IMR-90 (cell line): Measurements from ENCODE around the gene ERGIC2. TPM values are rescaled to one million over a fixed set of nuclear protein-coding genes. Genes with fewer than 3 reads are reported as not detected.

Experiments used
- ATAC-seq: fragments of 200-7000 bp; cut with Tn5 transposase; 2 replicates; pipeline ENCODE4 v1.9.1; 2020; ENCODE audit warnings: low read depth, mild to moderate bottlenecking, moderate library complexity
- BruUV-seq: library from RNA; stranded (reverse); fragments of 400-500 nt; replicated peaks from 2 replicates; lab custom pipeline; 2021; lab: Mats Ljungman, UMichigan
- CTCF ChIA-PET: fragments of 300-600 bp; formaldehyde crosslinking; extraction: SDS; loops from one replicate; lab custom pipeline; 2021; ENCODE audit warnings: antibody characterized with exemption; lab: Yijun Ruan, JAX
- POLR2A ChIA-PET: fragments of 300-600 bp; sonication (Branson Sonifier 250); formaldehyde crosslinking; loops from one replicate; lab custom pipeline; 2022; ENCODE audit warnings: antibody characterized with exemption; ENCODE audit not compliant: unreplicated experiment; lab: Charles Lee
- DNase-seq: peaks from one replicate; pipeline ENCODE4 v3.0.0; 2013
- H2AFZ ChIP-seq: replicated peaks from 2 replicates; pipeline ENCODE3; 2013; ENCODE audit warnings: low read length, mild to moderate bottlenecking; ENCODE audit not compliant: poor library complexity
- H2AK5ac ChIP-seq: 2 replicates; pipeline ENCODE4 v1.6.1; 2013; ENCODE audit warnings: low read depth, low read length, inconsistent platforms
- H2AK9ac ChIP-seq: replicated peaks from 2 replicates; pipeline ENCODE3; 2013; ENCODE audit warnings: mild to moderate bottlenecking, low read depth, low read length, moderate library complexity; ENCODE audit not compliant: poor library complexity
- H2BK120ac ChIP-seq: 2 replicates; pipeline ENCODE4 v1.6.1; 2013; ENCODE audit warnings: low read depth, low read length, inconsistent platforms
- H2BK15ac ChIP-seq: 3 replicates; pipeline ENCODE4 v1.6.1; 2013; ENCODE audit warnings: low read depth, low read length, inconsistent platforms
- H2BK20ac ChIP-seq: 2 replicates; pipeline ENCODE4 v1.6.1; 2013; ENCODE audit warnings: low read depth, mild to moderate bottlenecking, inconsistent platforms, low read length, moderate library complexity
- H2BK5ac ChIP-seq: 2 replicates; pipeline ENCODE4 v1.6.1; 2013; ENCODE audit warnings: mild to moderate bottlenecking, low read depth, low read length, inconsistent platforms; ENCODE audit not compliant: poor library complexity, severe bottlenecking
- H3K14ac ChIP-seq: replicated peaks from 2 replicates; pipeline ENCODE4 v1.6.1; 2013; ENCODE audit warnings: low read depth, low read length, inconsistent platforms
- H3K18ac ChIP-seq: 2 replicates; pipeline ENCODE4 v1.6.1; 2013; ENCODE audit warnings: low read depth, low read length, control low read depth
- H3K23ac ChIP-seq: 2 replicates; pipeline ENCODE4 v1.6.1; 2013; ENCODE audit warnings: low read depth, low read length, inconsistent platforms
- H3K27ac ChIP-seq: 2 replicates; pipeline ENCODE4 v1.5.1; 2013; ENCODE audit warnings: mild to moderate bottlenecking, control low read depth, low read length; ENCODE audit not compliant: insufficient read depth
- H3K27me3 ChIP-seq: 2 replicates; pipeline ENCODE4 v1.6.1; 2013; ENCODE audit warnings: low read length; ENCODE audit not compliant: control insufficient read depth, insufficient read depth
- H3K36me3 ChIP-seq: 2 replicates; pipeline ENCODE4 v1.6.1; 2013; ENCODE audit warnings: low read length, mixed read lengths; ENCODE audit not compliant: control insufficient read depth, insufficient read depth
- H3K4ac ChIP-seq: 2 replicates; pipeline ENCODE4 v1.6.1; 2013; ENCODE audit warnings: low read depth, low read length, inconsistent platforms
- H3K4me1 ChIP-seq: 2 replicates; pipeline ENCODE4 v1.6.1; 2013; ENCODE audit warnings: low read length, mixed read lengths; ENCODE audit not compliant: control insufficient read depth, insufficient read depth
- H3K4me2 ChIP-seq: 2 replicates; pipeline ENCODE4 v1.6.1; 2013; ENCODE audit warnings: low read depth, mild to moderate bottlenecking, control low read depth, low read length, moderate library complexity
- H3K4me3 ChIP-seq: 2 replicates; pipeline ENCODE4 v1.5.1; 2013; ENCODE audit warnings: low read depth, mild to moderate bottlenecking, control low read depth, low read length, moderate library complexity; ENCODE audit not compliant: insufficient read depth
- H3K56ac ChIP-seq: 2 replicates; pipeline ENCODE4 v1.6.1; 2013; ENCODE audit warnings: low read length, inconsistent platforms; ENCODE audit not compliant: insufficient read depth; ENCODE audit errors: extremely low read depth
- H3K79me1 ChIP-seq, 2 experiments: 2 replicates each; pipeline ENCODE4 v1.6.1; 2013; ENCODE audit warnings: low read length in 2 of 2, inconsistent platforms in 1 of 2, low read depth in 1 of 2
- H3K9ac ChIP-seq: 2 replicates; pipeline ENCODE4 v1.6.1; 2013; ENCODE audit warnings: low read depth, low read length, control low read depth
- H3K9me1 ChIP-seq: 2 replicates; pipeline ENCODE4 v1.6.1; 2013; ENCODE audit warnings: low read length, inconsistent platforms; ENCODE audit not compliant: insufficient read depth
- H3K9me3 ChIP-seq: 2 replicates; pipeline ENCODE4 v1.6.1; 2013; ENCODE audit warnings: low read length; ENCODE audit not compliant: control insufficient read depth, insufficient read depth
- H4K20me1 ChIP-seq: 2 replicates; pipeline ENCODE4 v1.6.1; 2013; ENCODE audit warnings: low read length, inconsistent platforms; ENCODE audit not compliant: insufficient read depth
- H4K5ac ChIP-seq: 2 replicates; pipeline ENCODE4 v1.6.1; 2013; ENCODE audit warnings: mild to moderate bottlenecking, low read depth, low read length, control low read depth
- H4K8ac ChIP-seq, 2 experiments: 2 replicates each; pipeline ENCODE4 v1.6.1; 2013; ENCODE audit warnings: low read depth in 2 of 2, low read length in 2 of 2, control low read depth in 1 of 2, inconsistent platforms in 1 of 2
- H4K91ac ChIP-seq: 2 replicates; pipeline ENCODE4 v1.6.1; 2013; ENCODE audit warnings: low read depth, low read length, inconsistent platforms; ENCODE audit not compliant: insufficient read depth
- BHLHE40 ChIP-seq: fragments of 150-350 bp; IDR thresholded peaks from 2 replicates; pipeline ENCODE4 v1.6.1; 2016; ENCODE audit warnings: mild to moderate bottlenecking, low read depth, low read length
- CEBPB ChIP-seq: IDR thresholded peaks from 2 replicates; pipeline ENCODE4 v1.6.1; 2012; ENCODE audit warnings: low read depth, low read length, improper control_type of control experiment
- CHD1 ChIP-seq: IDR thresholded peaks from 2 replicates; pipeline ENCODE4 v1.6.1; 2012; ENCODE audit warnings: low read depth, low read length, improper control_type of control experiment
- FOS ChIP-seq: fragments of 150-350 bp; IDR thresholded peaks from 2 replicates; pipeline ENCODE4 v1.6.1; 2016; ENCODE audit warnings: low read depth, low read length
- MAFK ChIP-seq: IDR thresholded peaks from 2 replicates; pipeline ENCODE4 v1.6.1; 2012; ENCODE audit warnings: low read depth, low read length, improper control_type of control experiment
- MAZ ChIP-seq: IDR thresholded peaks from 2 replicates; pipeline ENCODE4 v1.6.1; 2012; ENCODE audit warnings: low read depth, mild to moderate bottlenecking, low read length, improper control_type of control experiment, moderate library complexity, borderline replicate concordance
- MXI1 ChIP-seq: IDR thresholded peaks from 2 replicates; pipeline ENCODE4 v1.6.1; 2012; ENCODE audit warnings: low read depth, mild to moderate bottlenecking, low read length, moderate library complexity, borderline replicate concordance
- NFE2L2 ChIP-seq: fragments of 150-350 bp; IDR thresholded peaks from 2 replicates; pipeline ENCODE4 v1.6.1; 2016; ENCODE audit warnings: low read depth, mild to moderate bottlenecking, low read length
- POLR2A ChIP-seq: IDR thresholded peaks from 2 replicates; pipeline ENCODE4 v1.6.1; 2012; ENCODE audit warnings: mild to moderate bottlenecking, low read depth, low read length
- RAD21 ChIP-seq: IDR thresholded peaks from 2 replicates; pipeline ENCODE4 v1.6.1; 2012; ENCODE audit warnings: low read length, improper control_type of control experiment
- RCOR1 ChIP-seq: IDR thresholded peaks from 2 replicates; pipeline ENCODE4 v1.6.1; 2012; ENCODE audit warnings: mild to moderate bottlenecking, low read length, improper control_type of control experiment; ENCODE audit not compliant: insufficient replicate concordance
- RFX5 ChIP-seq: IDR thresholded peaks from 2 replicates; pipeline ENCODE4 v1.8.0; 2012; ENCODE audit warnings: low read depth, mild to moderate bottlenecking, low read length, moderate library complexity
- SMC3 ChIP-seq: fragments of 150-350 bp; IDR thresholded peaks from 2 replicates; pipeline ENCODE4 v1.6.1; 2016; ENCODE audit warnings: low read depth, mild to moderate bottlenecking, antibody characterized with exemption, low read length, moderate library complexity
- dilution Hi-C: fragments of 300-500 bp; cut with HindIII; formaldehyde crosslinking; loops from one replicate; pipeline ENCODE4 v1.14.3; 2018; ENCODE audit warnings: low sequenced_read_pairs; ENCODE audit not compliant: unreplicated experiment
- in situ Hi-C: fragments of 300-500 bp; cut with MboI; formaldehyde crosslinking; loops from 3 replicates; pipeline ENCODE4 v1.14.3; 2019; ENCODE audit warnings: low sequenced_read_pairs, inconsistent platforms, mixed read lengths
- intact Hi-C: fragments of 100-400 bp; cut with micrococcal nuclease; formaldehyde crosslinking; loops from 2 replicates; pipeline ENCODE4 v1.10.0; 2022
- polyA plus RNA-seq, 3 experiments: library from polyadenylated mRNA; depleted of rRNA; stranded (reverse); fragments of >200 nt; gene quantifications; 2 replicates each; pipeline ENCODE4 v1.2.3, GENCODE V29; 2012; ENCODE audit warnings: low replicate concordance in 1 of 3
- total RNA-seq: library from RNA; depleted of rRNA; stranded (reverse); fragments of >200 nt; gene quantifications from 2 replicates; pipeline ENCODE4 v1.2.3, GENCODE V29; 2012
- TF ChIP-seq, protein P1 (sequence below): conservative IDR thresholded peaks from 2 replicates; pipeline ENCODE4 v1.5.1; 2012; ENCODE audit warnings: mild to moderate bottlenecking, low read depth, low read length, improper control_type of control experiment
- TF ChIP-seq, protein P2 (sequence below): fragments of 150-350 bp; IDR thresholded peaks from 2 replicates; pipeline ENCODE4 v1.6.1; 2017; ENCODE audit warnings: mild to moderate bottlenecking, antibody characterized with exemption, low read length, low read depth
- TF ChIP-seq, protein P3 (sequence below): fragments of 150-350 bp; IDR thresholded peaks from 2 replicates; pipeline ENCODE4 v1.6.1; 2016; ENCODE audit warnings: low read depth, mild to moderate bottlenecking, low read length, moderate library complexity, borderline replicate concordance

ERGIC2 gene
- total and polyA plus RNA-seq, 2 of the 4 experiments (the other 2 are of a cell fraction), result 41.0 to 45.3 TPM

DNA sequence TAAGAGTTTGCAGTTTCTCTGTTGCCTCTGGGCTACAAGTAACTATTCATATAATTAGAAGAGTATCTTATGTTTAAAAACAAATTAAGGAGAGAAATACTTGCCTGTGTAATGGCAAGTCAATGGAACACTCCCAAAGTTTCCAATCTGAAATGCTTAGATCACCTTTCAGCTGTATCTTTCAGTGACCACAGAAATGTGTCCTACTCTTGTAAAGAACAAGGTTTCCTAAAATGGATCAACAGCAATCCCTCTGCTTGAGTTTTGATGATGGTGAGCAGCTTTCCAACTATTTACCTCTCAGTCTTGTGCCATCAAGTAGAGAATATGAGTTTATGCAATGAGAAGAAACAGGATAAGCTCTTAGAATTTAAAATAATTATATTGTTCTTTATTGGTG lies 92.9 kb downstream of the ERGIC2 start:
- ATAC-seq, result no peak
- DNase-seq, result no peak
- H3K4ac ChIP-seq, result no peak overlapping the region
- H4K91ac ChIP-seq, result no peak overlapping the region
- no peak overlapping the region for H3K9ac ChIP-seq
- no peak overlapping the region for H3K14ac ChIP-seq
- no peaks in the 10 kb centered on the region for H3K9me1 ChIP-seq
- H2AK5ac ChIP-seq, result no peak overlapping the region
- ChIA-PET CTCF (interaction anchor here (0.6 to 0.7 kb wide), 2 partner anchors 10 to 429 kb away, joined by 3 read pairs; no protein-coding TSS in a partner anchor), POLR2A (no interaction called here)
- no peak overlapping the region for H3K18ac ChIP-seq
- H3K4me2 ChIP-seq, result no peak overlapping the region
- no peaks in the 10 kb centered on the region for H3K9me3 ChIP-seq
- dilution Hi-C loops (no loop called here), in situ Hi-C loops (no loop called here), intact Hi-C loops (no loop called here)
- H2BK5ac ChIP-seq, result no peak overlapping the region
- H2BK20ac ChIP-seq, result no peak overlapping the region
- H3K79me1 ChIP-seq, result no peaks in the 10 kb centered on the region
- peaks cover 3% of the 10 kb centered on the region; the same call in 1 of the 2 replicates for H3K4me1 ChIP-seq
- H4K8ac ChIP-seq, result no peak overlapping the region
- no peaks in the 10 kb centered on the region for H3K36me3 ChIP-seq
- no peak overlapping the region for H3K23ac ChIP-seq
- no peak overlapping the region for H3K4me3 ChIP-seq
- BruUV-seq, result no TSS peak
- no peak overlapping the region for H3K27ac ChIP-seq
- no peak overlapping the region for H2AFZ ChIP-seq
- no peak overlapping the region for H2BK120ac ChIP-seq
- H4K5ac ChIP-seq, result no peak overlapping the region
- no peak overlapping the region for H3K56ac ChIP-seq
- H2BK15ac ChIP-seq, result no peak overlapping the region
- H2AK9ac ChIP-seq, result no peak overlapping the region
- TF ChIP-seq, protein P1, sequence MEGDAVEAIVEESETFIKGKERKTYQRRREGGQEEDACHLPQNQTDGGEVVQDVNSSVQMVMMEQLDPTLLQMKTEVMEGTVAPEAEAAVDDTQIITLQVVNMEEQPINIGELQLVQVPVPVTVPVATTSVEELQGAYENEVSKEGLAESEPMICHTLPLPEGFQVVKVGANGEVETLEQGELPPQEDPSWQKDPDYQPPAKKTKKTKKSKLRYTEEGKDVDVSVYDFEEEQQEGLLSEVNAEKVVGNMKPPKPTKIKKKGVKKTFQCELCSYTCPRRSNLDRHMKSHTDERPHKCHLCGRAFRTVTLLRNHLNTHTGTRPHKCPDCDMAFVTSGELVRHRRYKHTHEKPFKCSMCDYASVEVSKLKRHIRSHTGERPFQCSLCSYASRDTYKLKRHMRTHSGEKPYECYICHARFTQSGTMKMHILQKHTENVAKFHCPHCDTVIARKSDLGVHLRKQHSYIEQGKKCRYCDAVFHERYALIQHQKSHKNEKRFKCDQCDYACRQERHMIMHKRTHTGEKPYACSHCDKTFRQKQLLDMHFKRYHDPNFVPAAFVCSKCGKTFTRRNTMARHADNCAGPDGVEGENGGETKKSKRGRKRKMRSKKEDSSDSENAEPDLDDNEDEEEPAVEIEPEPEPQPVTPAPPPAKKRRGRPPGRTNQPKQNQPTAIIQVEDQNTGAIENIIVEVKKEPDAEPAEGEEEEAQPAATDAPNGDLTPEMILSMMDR, result no peak
- TF ChIP-seq MXI1 (no peak), RCOR1 (no peak), MAFK (no peak), RFX5 (no peak), POLR2A (no peak), MAZ (no peak), SMC3 (no peak), FOS (no peak), RAD21 (no peak), BHLHE40 (no peak), CHD1 (no peak), CEBPB (no peak), NFE2L2 (no peak)
- TF ChIP-seq, protein P2, sequence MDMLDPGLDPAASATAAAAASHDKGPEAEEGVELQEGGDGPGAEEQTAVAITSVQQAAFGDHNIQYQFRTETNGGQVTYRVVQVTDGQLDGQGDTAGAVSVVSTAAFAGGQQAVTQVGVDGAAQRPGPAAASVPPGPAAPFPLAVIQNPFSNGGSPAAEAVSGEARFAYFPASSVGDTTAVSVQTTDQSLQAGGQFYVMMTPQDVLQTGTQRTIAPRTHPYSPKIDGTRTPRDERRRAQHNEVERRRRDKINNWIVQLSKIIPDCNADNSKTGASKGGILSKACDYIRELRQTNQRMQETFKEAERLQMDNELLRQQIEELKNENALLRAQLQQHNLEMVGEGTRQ, result no peak
- TF ChIP-seq, protein P3, sequence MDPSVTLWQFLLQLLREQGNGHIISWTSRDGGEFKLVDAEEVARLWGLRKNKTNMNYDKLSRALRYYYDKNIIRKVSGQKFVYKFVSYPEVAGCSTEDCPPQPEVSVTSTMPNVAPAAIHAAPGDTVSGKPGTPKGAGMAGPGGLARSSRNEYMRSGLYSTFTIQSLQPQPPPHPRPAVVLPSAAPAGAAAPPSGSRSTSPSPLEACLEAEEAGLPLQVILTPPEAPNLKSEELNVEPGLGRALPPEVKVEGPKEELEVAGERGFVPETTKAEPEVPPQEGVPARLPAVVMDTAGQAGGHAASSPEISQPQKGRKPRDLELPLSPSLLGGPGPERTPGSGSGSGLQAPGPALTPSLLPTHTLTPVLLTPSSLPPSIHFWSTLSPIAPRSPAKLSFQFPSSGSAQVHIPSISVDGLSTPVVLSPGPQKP, result no peak
- H3K27me3 ChIP-seq, result no peaks in the 10 kb centered on the region
- H4K20me1 ChIP-seq, result no peaks in the 10 kb centered on the region
